Nephron progenitor cell (in vitro differentiated cells): Measurements from ENCODE around the gene POU6F2.

Source experiments
- DNase-seq: peaks from one replicate; pipeline ENCODE4 v3.0.0; 2021
- H3K27ac Mint-ChIP-seq: 2 replicates; pipeline ENCODE4 v1.8.0; 2021; ENCODE audit warnings: mild to moderate bottlenecking, moderate library complexity, mixed read lengths
- H3K27me3 Mint-ChIP-seq: 2 replicates; pipeline ENCODE4 v1.8.0; 2021; ENCODE audit warnings: mild to moderate bottlenecking, low read depth, mixed read lengths; ENCODE audit not compliant: poor library complexity
- H3K36me3 Mint-ChIP-seq: 2 replicates; pipeline ENCODE4 v1.8.0; 2021; ENCODE audit warnings: low read depth, mixed read lengths
- H3K4me1 Mint-ChIP-seq: 2 replicates; pipeline ENCODE4 v1.8.0; 2021; ENCODE audit warnings: mixed read lengths
- H3K4me3 Mint-ChIP-seq: 2 replicates; pipeline ENCODE4 v1.8.0; 2021; ENCODE audit warnings: mild to moderate bottlenecking, moderate library complexity, mixed read lengths
- H3K9me3 Mint-ChIP-seq: 2 replicates; pipeline ENCODE4 v1.8.0; 2021; ENCODE audit warnings: mild to moderate bottlenecking, moderate library complexity, mixed read lengths
- TF ChIP-seq, protein P1 (sequence below): fragments of 200-600 bp; sonication (generic); IDR thresholded peaks from 2 replicates; pipeline ENCODE4 v1.5.0; 2021; ENCODE audit warnings: antibody characterized with exemption

Gene POU6F2

DNA sequence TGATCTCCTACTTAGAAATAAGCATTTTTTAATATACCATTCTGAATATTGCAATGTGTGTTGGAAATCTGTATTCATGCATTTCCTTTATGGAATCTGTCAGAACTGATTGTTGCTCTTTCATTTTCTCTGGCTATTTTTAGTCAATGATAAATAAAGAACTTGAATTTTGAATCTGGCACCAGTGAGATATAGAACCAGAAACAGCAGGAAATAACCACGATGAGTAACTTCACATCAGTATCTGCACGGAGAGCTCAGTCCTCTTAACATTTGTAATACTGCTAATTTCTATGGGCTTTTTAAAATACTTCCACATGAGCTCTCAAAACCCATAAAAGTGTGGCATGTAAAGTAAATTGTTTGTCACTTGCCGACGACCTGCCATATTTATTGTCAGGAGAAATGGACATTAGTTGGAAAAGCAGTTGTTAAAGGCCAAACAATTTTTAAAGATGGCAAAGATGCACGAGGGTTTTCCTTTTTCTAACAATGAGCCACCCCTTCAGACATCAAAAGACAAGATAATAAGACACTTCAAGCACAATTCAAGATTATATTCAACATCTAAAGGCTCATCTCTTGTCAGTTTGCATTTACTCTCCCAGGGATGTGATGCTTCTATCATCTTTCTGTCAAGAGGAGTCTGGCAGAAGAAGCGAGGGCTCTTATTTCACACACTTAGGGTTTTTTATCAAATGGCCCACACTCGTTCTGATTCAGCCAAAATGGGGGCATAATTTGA, 118.3 kb downstream of the POU6F2 start:
- no peak for DNase-seq
- H3K36me3 Mint-ChIP-seq: no peaks in the 10 kb centered on the region
- no peaks in the 10 kb centered on the region for H3K4me1 Mint-ChIP-seq
- TF ChIP-seq, protein P1, sequence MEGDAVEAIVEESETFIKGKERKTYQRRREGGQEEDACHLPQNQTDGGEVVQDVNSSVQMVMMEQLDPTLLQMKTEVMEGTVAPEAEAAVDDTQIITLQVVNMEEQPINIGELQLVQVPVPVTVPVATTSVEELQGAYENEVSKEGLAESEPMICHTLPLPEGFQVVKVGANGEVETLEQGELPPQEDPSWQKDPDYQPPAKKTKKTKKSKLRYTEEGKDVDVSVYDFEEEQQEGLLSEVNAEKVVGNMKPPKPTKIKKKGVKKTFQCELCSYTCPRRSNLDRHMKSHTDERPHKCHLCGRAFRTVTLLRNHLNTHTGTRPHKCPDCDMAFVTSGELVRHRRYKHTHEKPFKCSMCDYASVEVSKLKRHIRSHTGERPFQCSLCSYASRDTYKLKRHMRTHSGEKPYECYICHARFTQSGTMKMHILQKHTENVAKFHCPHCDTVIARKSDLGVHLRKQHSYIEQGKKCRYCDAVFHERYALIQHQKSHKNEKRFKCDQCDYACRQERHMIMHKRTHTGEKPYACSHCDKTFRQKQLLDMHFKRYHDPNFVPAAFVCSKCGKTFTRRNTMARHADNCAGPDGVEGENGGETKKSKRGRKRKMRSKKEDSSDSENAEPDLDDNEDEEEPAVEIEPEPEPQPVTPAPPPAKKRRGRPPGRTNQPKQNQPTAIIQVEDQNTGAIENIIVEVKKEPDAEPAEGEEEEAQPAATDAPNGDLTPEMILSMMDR: no peak
- H3K27ac Mint-ChIP-seq: no peak overlapping the region
- no peak overlapping the region for H3K4me3 Mint-ChIP-seq
- H3K9me3 Mint-ChIP-seq: no peaks in the 10 kb centered on the region
- H3K27me3 Mint-ChIP-seq: no peaks in the 10 kb centered on the region

GRCh38 chr7:39098506-39098905, 120.8 kb downstream of the POU6F2 start:
- Mint-ChIP-seq H3K9me3 (no peaks in the 10 kb centered on the region), H3K36me3 (no peaks in the 10 kb centered on the region), H3K4me3 (no peak overlapping the region), H3K27me3 (no peaks in the 10 kb centered on the region), H3K27ac (no peak overlapping the region), H3K4me1 (no peaks in the 10 kb centered on the region)
- TF ChIP-seq, protein P1: no peak
- DNase-seq: no peak

DNA sequence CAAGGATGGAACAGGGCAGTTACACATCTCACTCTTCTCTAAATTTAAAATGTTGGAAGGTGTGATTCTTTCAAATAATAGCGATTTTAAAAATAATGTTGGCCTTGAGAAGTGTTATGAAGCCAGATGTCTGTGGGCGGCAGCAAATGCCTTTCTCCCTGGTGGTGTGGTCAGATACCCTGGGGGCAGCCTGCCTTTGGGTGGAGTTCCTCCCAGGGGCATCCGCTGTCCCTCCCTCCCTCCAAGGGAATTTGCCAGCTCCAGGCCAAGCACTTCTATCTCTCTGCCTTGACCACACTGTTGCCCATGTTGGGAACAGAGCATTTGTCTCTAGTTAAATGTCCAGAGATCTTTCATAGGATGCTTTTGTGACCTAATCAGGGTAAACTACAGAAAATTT, 121.4 kb downstream of the POU6F2 start:
- TF ChIP-seq, protein P1: no peak
- Mint-ChIP-seq H3K9me3 (no peaks in the 10 kb centered on the region), H3K4me1 (no peaks in the 10 kb centered on the region), H3K27ac (no peak overlapping the region), H3K27me3 (no peaks in the 10 kb centered on the region), H3K36me3 (no peaks in the 10 kb centered on the region), H3K4me3 (no peak overlapping the region)
- no peak for DNase-seq

- Mint-ChIP-seq H3K9me3 (no peaks in the 10 kb centered on the region), H3K4me1 (no peaks in the 10 kb centered on the region), H3K36me3 (no peaks in the 10 kb centered on the region), H3K27me3 (no peaks in the 10 kb centered on the region), H3K4me3 (no peak overlapping the region), H3K27ac (no peak overlapping the region)
- TF ChIP-seq, protein P1: no peak
- no peak for DNase-seq
These were observed 122.6 kb downstream of the POU6F2 start for GRCh38 chr7:39100270-39100669.

DNA sequence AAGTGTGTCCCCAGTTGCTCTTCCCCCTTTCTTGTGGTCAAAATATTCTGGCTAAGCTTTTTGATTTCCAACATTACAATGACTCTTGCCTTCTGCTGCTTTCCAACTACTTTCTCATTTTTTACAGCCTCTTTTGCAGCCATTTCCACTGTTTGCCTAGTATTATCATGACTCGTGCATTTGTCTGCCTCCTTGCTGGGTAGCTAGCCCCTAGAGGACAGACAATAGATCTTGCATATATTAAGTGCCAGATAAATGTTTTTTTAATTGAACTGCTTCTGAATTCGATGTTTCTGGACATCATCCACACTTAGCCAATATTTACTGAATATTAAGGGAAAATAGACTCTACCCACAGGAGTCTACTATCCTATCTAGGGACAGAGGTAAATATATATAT, 124.5 kb downstream of the POU6F2 start:
- no peak for DNase-seq
- H3K36me3 Mint-ChIP-seq: no peaks in the 10 kb centered on the region
- TF ChIP-seq, protein P1: no peak
- H3K27me3 Mint-ChIP-seq: no peaks in the 10 kb centered on the region
- no peaks in the 10 kb centered on the region for H3K4me1 Mint-ChIP-seq
- no peak overlapping the region for H3K4me3 Mint-ChIP-seq
- H3K27ac Mint-ChIP-seq: no peak overlapping the region
- no peaks in the 10 kb centered on the region for H3K9me3 Mint-ChIP-seq

GRCh38 chr7:39105720-39106119, 128.0 kb downstream of the POU6F2 start:
- TF ChIP-seq, protein P1: no peak
- no peak for DNase-seq
- no peak overlapping the region for H3K27ac Mint-ChIP-seq
- H3K4me1 Mint-ChIP-seq: no peaks in the 10 kb centered on the region
- H3K36me3 Mint-ChIP-seq: no peaks in the 10 kb centered on the region
- no peaks in the 10 kb centered on the region for H3K27me3 Mint-ChIP-seq
- no peaks in the 10 kb centered on the region for H3K9me3 Mint-ChIP-seq
- H3K4me3 Mint-ChIP-seq: no peak overlapping the region
